Kidney (tissue), 14 donors: Measurements from ENCODE around the gene LIMA1. TPM values are rescaled to one million over a fixed set of nuclear protein-coding genes. Genes with fewer than 3 reads are reported as not detected.
A peak's percentile ranks its signal among the peaks of the same experiment; 100 is the strongest.
"Not testable (repeated sequence)": the region's sequence is repeated elsewhere in the genome, so short reads cannot be mapped to it uniquely, and the experiment has no call there.

ENCODE experiments used
- DNase-seq, 5 donors: peaks; one replicate each; pipeline ENCODE4 v3.0.0-alpha.2; 2013 to 2020
- FAIRE-seq: peaks from 2 replicates; lab custom pipeline; 2012; peaks lifted over from hg19 to GRCh38; lab: Jason Lieb, UNC
- H3K27ac ChIP-seq, 2 donors: one replicate each; pipeline ENCODE4 v1.7.0; 2013; ENCODE audit warnings: low read depth in 2 of 2, low read length in 2 of 2, inconsistent platforms in 1 of 2
- H3K27me3 ChIP-seq: one replicate; pipeline ENCODE4 v1.7.1; 2013; ENCODE audit warnings: low read length, inconsistent platforms; ENCODE audit not compliant: control insufficient read depth, insufficient read depth
- H3K36me3 ChIP-seq, 3 donors: one replicate each; pipeline versions ENCODE4 v1.7.0 to v1.7.1; 2013; ENCODE audit warnings: low read length in 3 of 3, control low read depth in 1 of 3, inconsistent platforms in 1 of 3; ENCODE audit not compliant: insufficient read depth in 3 of 3, control insufficient read depth in 2 of 3
- H3K4me1 ChIP-seq, 3 donors: one replicate each; pipeline versions ENCODE4 v1.7.0 to v1.7.1; 2013; ENCODE audit warnings: low read length in 3 of 3, inconsistent platforms in 1 of 3, low read depth in 1 of 3; ENCODE audit not compliant: control insufficient read depth in 2 of 3, insufficient read depth in 2 of 3
- H3K4me3 ChIP-seq, 3 donors: one replicate each; pipeline versions ENCODE4 v1.7.0 to v1.8.1; 2013; ENCODE audit warnings: low read length in 3 of 3, control low read depth in 1 of 3, inconsistent platforms in 1 of 3
- H3K9ac ChIP-seq, 3 donors: one replicate each; pipeline versions ENCODE4 v1.7.0 to v1.7.1; 2013; ENCODE audit warnings: low read length in 3 of 3, control low read depth in 1 of 3, inconsistent platforms in 1 of 3
- H3K9me3 ChIP-seq, 3 donors: one replicate each; pipeline versions ENCODE4 v1.7.0 to v1.7.1; 2013; ENCODE audit warnings: low read length in 3 of 3, control low read depth in 1 of 3, inconsistent platforms in 1 of 3; ENCODE audit not compliant: control insufficient read depth in 2 of 3, insufficient read depth in 1 of 3
- CTCF ChIP-seq: IDR thresholded peaks from 3 replicates; pipeline ENCODE4 v1.5.1; 2012; ENCODE audit warnings: mild to moderate bottlenecking, moderate library complexity, borderline replicate concordance; ENCODE audit not compliant: insufficient read depth; ENCODE audit errors: extremely low read depth
- intact Hi-C: fragments of 100-400 bp; cut with DNase I; formaldehyde crosslinking; loops from one replicate; pipeline ENCODE4 v1.11.1; 2022
- polyA plus RNA-seq: library from polyadenylated mRNA; stranded (reverse); fragments of 350-450 nt; fragmentation: Illumina TruSeq; extraction: RNeasy Lipid Tissue Mini Kit (QIAGEN cat#74804); gene quantifications from one replicate; pipeline ENCODE4 v1.2.3, GENCODE V29; 2014; ENCODE audit warnings: low read depth, low replicate concordance; ENCODE audit not compliant: insufficient read depth
- total RNA-seq: library from RNA; stranded (reverse); fragmentation: NEBNext Ultra II Directional; extraction: Animal tissue kit (Norgen Biotek cat#: 25700); gene quantifications from one replicate; pipeline ENCODE4 v1.2.1, GENCODE V29; 2021
- donor health status: control.
- donor health status: control.
- donor health status: control.
- donor health status: control.
- donor health status: control.
- donor health status: DM: yes; HTN: yes; CAD: no.
- donor health status: Normal renal cell carcinoma (clear cell type).

LIMA1 gene
- total and polyA plus RNA-seq, 2 donors from 2014 or later: 43.1 to 76.1 TPM

GRCh38 chr12:50248411-50248810 is 34.9 kb downstream of the LIMA1 start:
- intact Hi-C loops: no loop called here
- no peak overlapping the region for H3K27ac ChIP-seq
- no peak for TF ChIP-seq CTCF

GRCh38 chr12:50247665-50248064 is 35.7 kb downstream of the LIMA1 start:
- FAIRE-seq, DNase-seq, H3K4me1 ChIP-seq, H3K9me3 ChIP-seq, H3K36me3 ChIP-seq, H3K9ac ChIP-seq, H3K4me3 ChIP-seq, H3K27me3 ChIP-seq, intact Hi-C loops: not testable (repeated sequence)
- peak overlapping the region; percentile 48 to 56 for H3K27ac ChIP-seq

More at GRCh38 chr12:50248411-50248810, 34.9 kb downstream of the LIMA1 start:
- Histone ChIP-seq H3K4me1 (no peaks in the 10 kb centered on the region), H3K4me3 (no peak overlapping the region), H3K27me3 (no peaks in the 10 kb centered on the region), H3K9me3 (no peaks in the 10 kb centered on the region), H3K36me3 (no peaks in the 10 kb centered on the region), H3K9ac (no peak overlapping the region)
- DNase-seq (no peak), FAIRE-seq (no peak)

- DNase-seq (peak in 2 of 5 donors; percentile 46 to 91), FAIRE-seq (no peak)
- Histone ChIP-seq H3K9me3 (no peaks in the 10 kb centered on the region), H3K4me1 (peaks cover 0 to 3% (median 0%) of the 10 kb centered on the region in 3 donors), H3K9ac (no peak overlapping the region), H3K36me3 (no peaks in the 10 kb centered on the region), H3K4me3 (no peak overlapping the region), H3K27me3 (no peaks in the 10 kb centered on the region), H3K27ac (peak overlapping the region; percentile 61 to 83)
- intact Hi-C loops: no loop called here
- TF ChIP-seq CTCF: no peak
Observed at GRCh38 chr12:50246873-50247612, 36.3 kb downstream of the LIMA1 start.

GRCh38 chr12:50246197-50246865 is 37.0 kb downstream of the LIMA1 start:
- DNase-seq (no peak), FAIRE-seq (no peak)
- H3K4me1 ChIP-seq: peaks cover 0 to 3% (median 0%) of the 10 kb centered on the region in 3 donors
- H3K27ac ChIP-seq: peak overlapping the region; percentile 61 to 83
- no peaks in the 10 kb centered on the region for H3K36me3 ChIP-seq
- no peaks in the 10 kb centered on the region for H3K9me3 ChIP-seq
- TF ChIP-seq CTCF: no peak
- no peaks in the 10 kb centered on the region for H3K27me3 ChIP-seq
- intact Hi-C loops: no loop called here
- H3K4me3 ChIP-seq: no peak overlapping the region
- no peak overlapping the region for H3K9ac ChIP-seq
